AG08396 (cell line): ENCODE measurements around the gene FADS1.

Experiments used
- DNase-seq: peaks from one replicate; pipeline ENCODE4 v3.0.0; 2012; ENCODE audit warnings: low spot score, mixed read lengths

FADS1 gene

GRCh38 chr11:61760946-61761345 is 55.9 kb downstream of the FADS1 start:
- DNase-seq = no peak

DNA sequence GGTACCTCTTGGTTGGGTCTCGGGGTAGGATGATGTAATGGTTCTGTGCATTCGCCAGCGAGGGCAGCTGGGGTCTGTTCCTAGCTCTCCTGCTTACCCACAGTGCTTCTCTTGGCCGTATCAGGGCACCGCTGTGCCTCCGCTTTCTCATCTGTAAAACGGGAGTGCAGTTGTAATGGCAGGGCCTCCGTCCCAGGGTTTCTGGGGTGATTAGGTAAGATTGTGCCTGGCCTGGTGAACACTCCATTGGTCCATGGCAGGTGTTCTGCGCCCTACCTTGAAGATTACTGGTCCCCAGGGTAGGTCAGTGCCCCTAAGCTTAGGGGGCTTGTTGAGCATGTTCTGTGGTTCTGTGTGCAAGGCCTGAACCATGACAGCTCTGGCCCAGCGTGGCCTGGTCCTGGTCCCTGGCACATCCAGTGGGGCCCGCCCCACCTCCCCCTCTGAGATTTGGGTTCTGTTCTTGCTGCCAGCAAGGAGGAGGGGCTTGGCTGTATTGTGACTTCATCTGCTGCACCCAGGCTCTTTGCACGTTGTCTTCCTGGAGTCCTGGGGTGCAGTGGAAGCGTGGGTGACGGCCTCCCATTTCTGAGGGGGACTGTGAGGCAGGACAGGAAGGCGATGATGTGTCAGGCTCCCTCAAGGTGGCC is 59.5 kb downstream of the FADS1 start:
- no peak for DNase-seq

GRCh38 chr11:61756452-61757212 is 60.2 kb downstream of the FADS1 start:
- no peak for DNase-seq

DNA sequence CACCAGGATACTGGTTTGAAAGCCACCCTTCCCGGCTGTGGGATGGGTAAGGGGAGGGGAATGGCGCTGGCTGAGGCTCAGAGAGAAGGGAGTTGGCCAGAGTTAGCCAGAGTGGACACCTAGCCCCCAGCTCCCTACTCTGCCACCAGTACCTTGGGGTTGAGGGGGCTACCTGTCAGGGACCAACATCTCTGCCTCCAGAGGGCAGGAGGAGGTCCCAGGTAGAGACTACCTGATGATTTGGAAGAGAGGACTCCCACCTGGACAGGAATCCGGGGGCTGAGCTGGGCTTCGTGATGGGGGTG is 60.7 kb downstream of the FADS1 start:
- no peak for DNase-seq

GRCh38 chr11:61754534-61755482 is 62.0 kb downstream of the FADS1 start:
- DNase-seq = no peak

DNA sequence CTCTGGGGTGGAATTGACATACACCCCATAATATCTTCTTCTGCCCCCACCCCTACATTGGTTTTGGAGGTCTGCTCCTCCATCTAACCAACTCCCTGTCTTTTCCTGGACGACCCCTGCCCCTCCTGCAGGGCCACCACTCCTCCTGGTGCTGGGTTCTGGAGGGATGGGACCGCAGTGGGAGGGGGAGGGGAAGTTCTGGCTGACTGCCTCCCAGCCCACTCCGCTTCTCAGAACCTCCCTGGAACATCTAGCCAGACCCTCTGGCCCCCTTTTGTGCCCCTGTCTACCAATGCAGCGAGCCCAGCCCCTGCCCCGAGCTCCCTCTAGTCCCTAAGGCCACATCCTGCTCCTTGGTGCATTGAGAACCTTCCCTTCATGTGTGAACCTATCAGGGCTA is 63.1 kb downstream of the FADS1 start:
- DNase-seq = no peak

DNA sequence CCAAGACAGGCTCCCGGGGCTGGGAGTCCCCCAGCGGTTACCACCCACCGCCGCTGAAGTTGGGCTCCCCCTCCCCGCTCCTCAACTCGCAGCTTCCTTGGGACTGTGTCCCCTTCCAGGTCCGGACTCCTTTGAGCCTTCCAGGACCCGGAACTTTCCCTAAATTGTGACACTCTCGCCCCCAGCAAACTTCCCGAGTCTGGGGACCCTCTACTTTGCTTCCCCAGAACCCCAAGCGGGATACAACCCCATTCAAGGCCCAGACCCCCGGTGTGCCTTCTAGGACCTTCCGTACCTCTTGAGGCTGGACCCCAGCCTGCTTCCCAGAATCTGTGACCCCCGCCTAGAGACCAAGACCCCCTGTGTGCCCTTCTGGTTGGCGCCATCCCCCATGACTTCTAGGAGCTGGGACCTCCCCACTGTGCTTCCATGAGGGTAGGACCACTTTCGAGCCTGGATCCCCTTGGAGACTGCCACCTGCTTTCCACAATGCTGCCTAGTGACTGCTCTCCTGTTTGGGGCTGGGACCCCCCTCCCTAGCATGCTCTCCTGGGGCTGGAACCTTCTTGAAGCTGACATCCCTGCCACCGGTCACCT is 63.8 kb downstream of the FADS1 start:
- no peak for DNase-seq

GRCh38 chr11:61752117-61752924 is 64.5 kb downstream of the FADS1 start, which contains the start of gene MYRF:
MYRF (plus strand) TSS chr11:61752636; CDS start chr11:61752745, 109 bp downstream.
- peak; percentile 90 for DNase-seq

- no peak for DNase-seq
Observed at GRCh38 chr11:61751384-61751783, 65.4 kb downstream of the FADS1 start.

- no peak for DNase-seq
Observed at GRCh38 chr11:61750631-61751273, 66.1 kb downstream of the FADS1 start.
